ENCODE data around the gene KIAA0753. TPM values are rescaled to one million over a fixed set of nuclear protein-coding genes. Genes with fewer than 3 reads are reported as not detected.

KIAA0753 gene
- total RNA-seq, 1 experiment from 2014 or later = 25.9 TPM

GRCh38 chr17:6627019-6627418 is 13.5 kb downstream of the KIAA0753 start:
- H3K27ac Mint-ChIP-seq (ENCODE audit: unreplicated experiment) = peak overlapping the region; percentile 51
- BruUV-seq (replicated peaks) = no TSS peak
- no peak for DNase-seq
- peaks cover 10% of the 10 kb centered on the region for H3K36me3 Mint-ChIP-seq (ENCODE audit: insufficient read depth, unreplicated experiment)
- H3K4me1 Mint-ChIP-seq (ENCODE audit: low read depth, unreplicated experiment) = peaks cover 14% of the 10 kb centered on the region
- no peaks in the 10 kb centered on the region for H3K9me3 Mint-ChIP-seq (ENCODE audit: low read depth, unreplicated experiment)
- no peak overlapping the region for H3K4me3 Mint-ChIP-seq (ENCODE audit: low read depth, unreplicated experiment)
- intact Hi-C loops (cut with micrococcal nuclease; ENCODE audit: unreplicated experiment) = no loop called here
- TF ChIP-seq, protein P1, sequence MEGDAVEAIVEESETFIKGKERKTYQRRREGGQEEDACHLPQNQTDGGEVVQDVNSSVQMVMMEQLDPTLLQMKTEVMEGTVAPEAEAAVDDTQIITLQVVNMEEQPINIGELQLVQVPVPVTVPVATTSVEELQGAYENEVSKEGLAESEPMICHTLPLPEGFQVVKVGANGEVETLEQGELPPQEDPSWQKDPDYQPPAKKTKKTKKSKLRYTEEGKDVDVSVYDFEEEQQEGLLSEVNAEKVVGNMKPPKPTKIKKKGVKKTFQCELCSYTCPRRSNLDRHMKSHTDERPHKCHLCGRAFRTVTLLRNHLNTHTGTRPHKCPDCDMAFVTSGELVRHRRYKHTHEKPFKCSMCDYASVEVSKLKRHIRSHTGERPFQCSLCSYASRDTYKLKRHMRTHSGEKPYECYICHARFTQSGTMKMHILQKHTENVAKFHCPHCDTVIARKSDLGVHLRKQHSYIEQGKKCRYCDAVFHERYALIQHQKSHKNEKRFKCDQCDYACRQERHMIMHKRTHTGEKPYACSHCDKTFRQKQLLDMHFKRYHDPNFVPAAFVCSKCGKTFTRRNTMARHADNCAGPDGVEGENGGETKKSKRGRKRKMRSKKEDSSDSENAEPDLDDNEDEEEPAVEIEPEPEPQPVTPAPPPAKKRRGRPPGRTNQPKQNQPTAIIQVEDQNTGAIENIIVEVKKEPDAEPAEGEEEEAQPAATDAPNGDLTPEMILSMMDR (IDR thresholded peaks at IDR 0.05; ENCODE audit: unreplicated experiment) = no peak
- CTCF ChIA-PET = interaction anchor here (0.6 kb wide), 1 partner anchor 72 kb away, joined by 4 read pairs; no protein-coding TSS in a partner anchor
- no peaks in the 10 kb centered on the region for H3K27me3 Mint-ChIP-seq (ENCODE audit: unreplicated experiment)

DNA sequence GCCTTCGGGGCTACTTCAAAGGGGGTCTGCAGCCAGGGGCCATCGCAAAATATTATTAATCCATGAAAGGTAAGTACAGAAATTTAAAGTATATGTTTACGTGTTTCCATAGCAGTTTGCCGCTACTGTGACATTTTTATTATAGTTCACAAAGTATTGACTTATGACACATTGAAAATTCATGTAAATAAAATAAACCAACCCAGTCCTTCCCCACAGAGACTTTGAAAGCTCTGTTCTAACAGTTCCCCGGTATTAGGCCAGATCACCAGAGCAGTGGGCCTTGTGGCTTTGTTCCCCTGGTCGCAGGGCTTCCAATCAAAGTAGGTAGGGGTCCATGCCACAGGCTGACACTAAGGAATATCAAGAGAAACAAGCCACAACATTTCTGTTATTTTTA is 13.9 kb downstream of the KIAA0753 start:
- no peaks in the 10 kb centered on the region for H3K9me3 Mint-ChIP-seq (ENCODE audit: low read depth, unreplicated experiment)
- no peak overlapping the region for H3K4me3 Mint-ChIP-seq (ENCODE audit: low read depth, unreplicated experiment)
- TF ChIP-seq, protein P1 (IDR thresholded peaks at IDR 0.05; ENCODE audit: unreplicated experiment) = no peak
- peaks cover 10% of the 10 kb centered on the region for H3K36me3 Mint-ChIP-seq (ENCODE audit: insufficient read depth, unreplicated experiment)
- no peak for DNase-seq
- no TSS peak for BruUV-seq (replicated peaks)
- peak overlapping the region; percentile 51 for H3K27ac Mint-ChIP-seq (ENCODE audit: unreplicated experiment)
- peaks cover 13% of the 10 kb centered on the region for H3K4me1 Mint-ChIP-seq (ENCODE audit: low read depth, unreplicated experiment)
- intact Hi-C loops (cut with micrococcal nuclease; ENCODE audit: unreplicated experiment) = no loop called here
- no peaks in the 10 kb centered on the region for H3K27me3 Mint-ChIP-seq (ENCODE audit: unreplicated experiment)
- CTCF ChIA-PET = interaction anchor here (0.6 kb wide), 1 partner anchor 71 kb away, joined by 4 read pairs; no protein-coding TSS in a partner anchor

- Mint-ChIP-seq H3K9me3 (ENCODE audit: low read depth, unreplicated experiment) (no peaks in the 10 kb centered on the region), H3K4me3 (ENCODE audit: low read depth, unreplicated experiment) (no peak overlapping the region), H3K4me1 (ENCODE audit: low read depth, unreplicated experiment) (no peaks in the 10 kb centered on the region), H3K27ac (ENCODE audit: unreplicated experiment) (no peak overlapping the region), H3K36me3 (ENCODE audit: insufficient read depth, unreplicated experiment) (peaks cover 2% of the 10 kb centered on the region), H3K27me3 (ENCODE audit: unreplicated experiment) (no peaks in the 10 kb centered on the region)
- CTCF ChIA-PET = no interaction called here
- DNase-seq = no peak
- no TSS peak for BruUV-seq (replicated peaks)
- intact Hi-C loops (cut with micrococcal nuclease; ENCODE audit: unreplicated experiment) = no loop called here
- TF ChIP-seq, protein P1 (IDR thresholded peaks at IDR 0.05; ENCODE audit: unreplicated experiment) = no peak
Measured at GRCh38 chr17:6623941-6624340, 16.6 kb downstream of the KIAA0753 start.

DNA sequence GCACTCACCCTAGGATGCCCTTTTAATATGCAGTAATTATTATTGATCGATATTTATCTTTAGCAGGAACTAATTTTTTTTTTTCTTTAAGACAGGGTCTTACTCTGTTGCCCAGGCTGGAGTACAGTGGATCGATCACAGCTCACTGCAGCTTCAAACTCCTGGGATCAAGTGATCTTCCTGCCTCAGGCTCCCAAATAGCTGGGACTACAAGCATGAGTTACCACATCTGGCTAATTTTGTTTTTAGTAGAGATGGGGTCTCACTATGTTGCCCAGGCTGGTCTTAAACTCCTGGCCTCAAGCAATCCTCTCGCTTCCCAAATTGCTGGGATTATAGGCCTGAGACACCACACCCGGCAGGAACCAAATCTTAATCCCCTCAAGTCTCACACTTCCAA is 29.3 kb downstream of the KIAA0753 start:
- H3K9me3 Mint-ChIP-seq (ENCODE audit: low read depth, unreplicated experiment) = no peaks in the 10 kb centered on the region
- CTCF ChIA-PET = no interaction called here
- TF ChIP-seq, protein P1 (IDR thresholded peaks at IDR 0.05; ENCODE audit: unreplicated experiment) = no peak

More for the DNA sequence above, 29.3 kb downstream of the KIAA0753 start:
- no TSS peak for BruUV-seq (replicated peaks)
- Mint-ChIP-seq H3K4me1 (ENCODE audit: low read depth, unreplicated experiment) (peaks cover 8% of the 10 kb centered on the region), H3K27me3 (ENCODE audit: unreplicated experiment) (no peaks in the 10 kb centered on the region), H3K4me3 (ENCODE audit: low read depth, unreplicated experiment) (no peak overlapping the region), H3K27ac (ENCODE audit: unreplicated experiment) (no peak overlapping the region), H3K36me3 (ENCODE audit: insufficient read depth, unreplicated experiment) (no peaks in the 10 kb centered on the region)
- DNase-seq = no peak
- intact Hi-C loops (cut with micrococcal nuclease; ENCODE audit: unreplicated experiment) = no loop called here

All from Calu3 (cell line).